Endothelial cell of umbilical vein (primary cell): ENCODE results near the gene KLC1. TPM values are rescaled to one million over a fixed set of nuclear protein-coding genes. Genes with fewer than 3 reads are reported as not detected.

Experiments
- BruUV-seq: library from RNA; stranded (reverse); fragments of 400-500 nt; replicated peaks from 2 replicates; lab custom pipeline; 2021; lab: Mats Ljungman, UMichigan
- CTCF ChIA-PET: fragments of 300-600, 350-600 bp; sonication (Branson Sonifier 250); formaldehyde crosslinking; loops from one replicate; lab custom pipeline; 2021; ENCODE audit warnings: antibody characterized with exemption, inconsistent platforms; lab: Charles Lee
- POLR2A ChIA-PET: fragments of 300-600, 350-600 bp; sonication (Branson Sonifier 250); formaldehyde crosslinking; loops from one replicate; lab custom pipeline; 2021; ENCODE audit warnings: antibody characterized with exemption, inconsistent platforms; lab: Charles Lee
- DNase-seq: peaks from one replicate; pipeline ENCODE4 v3.0.0-alpha.2; 2011; ENCODE audit warnings: low read depth, low spot score
- FAIRE-seq: peaks from 2 replicates; lab custom pipeline; 2011; peaks lifted over from hg19 to GRCh38; lab: Jason Lieb, UNC
- H2AFZ ChIP-seq: 2 replicates; pipeline ENCODE4 v1.6.0; 2012; ENCODE audit warnings: low read depth, low read length, control low read depth, inconsistent platforms
- H3K27ac ChIP-seq: 2 replicates; pipeline ENCODE4 v1.5.1; 2011; ENCODE audit warnings: low read depth, mild to moderate bottlenecking, control low read depth, low read length, moderate library complexity; ENCODE audit not compliant: insufficient read depth
- H3K27me3 ChIP-seq, 2 experiments: 2 replicates each; pipeline versions ENCODE4 v1.6.0 to v1.6.1; 2011; ENCODE audit warnings: low read length in 2 of 2, mixed read lengths in 1 of 2; ENCODE audit not compliant: control insufficient read depth in 2 of 2, insufficient read depth in 2 of 2
- H3K36me3 ChIP-seq, 2 experiments: 2 replicates in 1 of 2; 3 replicates in 1 of 2; pipeline ENCODE4 v1.5.1; 2011; ENCODE audit warnings: low read length in 2 of 2, mild to moderate bottlenecking in 1 of 2, moderate library complexity in 1 of 2; ENCODE audit not compliant: control insufficient read depth in 2 of 2, insufficient read depth in 2 of 2; ENCODE audit errors: extremely low read depth in 1 of 2
- H3K4me1 ChIP-seq: 3 replicates; pipeline ENCODE4 v1.5.1; 2011; ENCODE audit warnings: mild to moderate bottlenecking, low read length; ENCODE audit not compliant: control insufficient read depth, insufficient read depth; ENCODE audit errors: extremely low read depth
- H3K4me2 ChIP-seq: 2 replicates; pipeline ENCODE4 v1.6.1; 2011; ENCODE audit warnings: low read length, control low read depth, mixed read lengths; ENCODE audit not compliant: insufficient read depth
- H3K4me3 ChIP-seq, 3 experiments: fragments of 200-600 bp in 1 of 3; sonication (generic), shearing (Covaris generic) in 1 of 3; replicated peaks in 1 of 3; 2 replicates each; pipeline ENCODE4 v1.5.1; 2011 to 2016; ENCODE audit warnings: control low read depth in 3 of 3, low read length in 3 of 3, mild to moderate bottlenecking in 2 of 3, inconsistent platforms in 1 of 3, low read depth in 1 of 3, moderate library complexity in 1 of 3; ENCODE audit not compliant: insufficient read depth in 1 of 3
- H3K79me2 ChIP-seq: 2 replicates; pipeline ENCODE4 v1.6.0; 2012; ENCODE audit warnings: low read length, inconsistent platforms; ENCODE audit not compliant: control insufficient read depth, insufficient read depth
- H3K9ac ChIP-seq: replicated peaks from 2 replicates; pipeline ENCODE3; 2011; ENCODE audit warnings: low read length, control low read depth; ENCODE audit not compliant: insufficient read depth; ENCODE audit errors: extremely low read depth
- H3K9me1 ChIP-seq: replicated peaks from 3 replicates; pipeline ENCODE4 v1.6.0; 2011; ENCODE audit warnings: mild to moderate bottlenecking, low read length; ENCODE audit not compliant: control insufficient read depth, insufficient read depth; ENCODE audit errors: extremely low read depth
- H3K9me3 ChIP-seq: replicated peaks from 2 replicates; pipeline ENCODE4 v1.5.1; 2012; ENCODE audit warnings: low read length, inconsistent platforms; ENCODE audit not compliant: control insufficient read depth, insufficient read depth
- H4K20me1 ChIP-seq: replicated peaks from 2 replicates; pipeline ENCODE3; 2011; ENCODE audit warnings: mild to moderate bottlenecking, low read length; ENCODE audit not compliant: control insufficient read depth, insufficient read depth; ENCODE audit errors: extremely low read depth
- CTCF ChIP-seq, 2 donors: IDR thresholded peaks; 1 replicate in 1 of 2; 2 replicates in 1 of 2; pipeline ENCODE4 v1.5.1; 2011; ENCODE audit warnings: low read length in 2 of 2, mild to moderate bottlenecking in 2 of 2, moderate library complexity in 2 of 2, control low read depth in 1 of 2, inconsistent platforms in 1 of 2, low read depth in 1 of 2; ENCODE audit not compliant: insufficient read depth in 1 of 2; ENCODE audit errors: extremely low read depth in 1 of 2
- EZH2 ChIP-seq: IDR thresholded peaks from 2 replicates; pipeline ENCODE4 v1.6.1; 2012; ENCODE audit warnings: borderline replicate concordance, low read depth, mild to moderate bottlenecking, moderate library complexity, low read length, inconsistent platforms; ENCODE audit not compliant: severe bottlenecking
- FOS ChIP-seq: IDR thresholded peaks from 2 replicates; pipeline ENCODE4 v1.6.1; 2011; ENCODE audit warnings: mild to moderate bottlenecking, low read length, moderate library complexity, borderline replicate concordance; ENCODE audit not compliant: insufficient read depth
- GATA2 ChIP-seq: IDR thresholded peaks from 2 replicates; pipeline ENCODE4 v1.7.0; 2011; ENCODE audit warnings: low read depth, mild to moderate bottlenecking, moderate library complexity, mixed read lengths, low read length; ENCODE audit not compliant: insufficient read length, insufficient read depth
- JUN ChIP-seq: IDR thresholded peaks from 2 replicates; pipeline ENCODE4 v1.6.1; 2011; ENCODE audit warnings: borderline replicate concordance, low read depth; ENCODE audit not compliant: insufficient read length, insufficient read depth
- MAX ChIP-seq: IDR thresholded peaks from 2 replicates; pipeline ENCODE4 v1.6.1; 2011; ENCODE audit not compliant: insufficient read depth, insufficient read length
- MYC ChIP-seq: IDR thresholded peaks from one replicate; pipeline ENCODE4 v1.6.1; 2011; ENCODE audit warnings: mild to moderate bottlenecking, low read depth, low read length
- POLR2A ChIP-seq: IDR thresholded peaks from 2 replicates; pipeline ENCODE4 v1.6.1; 2012; ENCODE audit warnings: low read depth, mild to moderate bottlenecking, control low read depth, low read length
- POLR2AphosphoS5 ChIP-seq: IDR thresholded peaks from 2 replicates; pipeline ENCODE4 v1.6.1; 2012; ENCODE audit warnings: low read depth, mild to moderate bottlenecking, control low read depth, low read length, moderate library complexity; ENCODE audit not compliant: insufficient read depth
- dilution Hi-C: fragments of 300-500 bp; cut with MboI; formaldehyde crosslinking; loops from one replicate; pipeline ENCODE4 v1.15.0; 2019; ENCODE audit warnings: low sequenced_read_pairs; ENCODE audit not compliant: extremely low pct_ligation_motif_present
- intact Hi-C: fragments of 100-400 bp; cut with micrococcal nuclease; formaldehyde crosslinking; loops from one replicate; pipeline ENCODE4 v1.10.0; 2022
- polyA plus RNA-seq, 4 experiments: library from polyadenylated mRNA; depleted of rRNA in 3 of 4; stranded (reverse) in 3 of 4; unstranded in 1 of 4; fragments of >200 nt; gene quantifications; 2 replicates each; pipeline versions ENCODE4 v1.2.1 to v1.2.3, GENCODE V29; 2011 to 2012; ENCODE audit warnings: missing spikeins in 1 of 4
- total RNA-seq: library from RNA; stranded (reverse); gene quantifications from 2 replicates; pipeline ENCODE4 v1.2.3, GENCODE V29; 2021

KLC1 gene
- total and polyA plus RNA-seq, 2 donors (not counting 3 experiments of a cell fraction or from before 2014, with no cell fraction given), result 124 to 233 TPM

DNA sequence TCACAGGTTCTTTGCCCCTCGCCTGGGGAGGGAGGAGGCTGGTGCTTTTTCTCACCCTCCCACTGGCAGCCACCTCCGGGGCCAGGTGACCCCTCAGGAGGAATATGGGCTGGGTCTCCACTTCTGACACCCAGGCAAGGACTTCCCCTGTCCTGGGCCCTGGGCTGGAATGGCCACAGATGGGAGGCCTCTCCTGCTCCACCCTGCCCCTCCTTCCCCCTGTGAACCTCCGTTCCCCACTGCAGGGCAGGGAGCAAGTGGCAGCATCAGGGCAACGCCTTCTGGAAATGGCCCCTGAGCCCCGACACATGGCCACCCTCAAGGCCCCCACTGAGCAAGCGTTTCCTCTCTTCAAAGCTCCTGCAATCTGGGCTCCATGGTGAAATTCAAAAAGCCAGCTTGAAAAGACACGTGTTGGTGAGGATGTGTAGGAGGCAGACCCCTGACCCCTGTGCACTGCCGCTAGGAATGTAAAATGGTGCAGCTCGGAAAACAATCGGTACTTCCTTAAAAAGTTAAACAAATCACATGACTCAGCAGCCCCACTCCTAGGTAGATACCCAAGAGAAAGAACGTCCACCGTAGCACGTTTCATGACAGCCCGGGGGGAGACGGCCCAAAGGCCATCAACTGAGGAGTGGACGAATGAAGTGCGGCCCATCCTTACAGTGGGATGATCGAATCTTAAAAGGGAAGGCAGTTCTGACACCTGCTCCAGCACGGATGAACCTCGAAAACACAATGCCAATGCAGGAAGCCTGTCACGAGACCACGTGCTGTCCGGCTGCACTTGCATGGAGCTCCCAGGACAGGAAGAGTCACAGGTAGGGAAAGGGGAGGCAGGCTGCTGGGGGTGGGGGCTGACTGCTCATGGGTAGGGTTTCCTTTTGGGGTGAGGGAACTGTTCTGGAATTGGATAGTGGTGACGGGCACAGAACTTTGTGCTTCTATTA, 74.7 kb downstream of the KLC1 start:
- FAIRE-seq (peak; percentile 88), DNase-seq (peak; percentile 71)
- dilution Hi-C loops (no loop called here), intact Hi-C loops (no loop called here)
- Histone ChIP-seq H3K4me1 (peaks cover 35% of the 10 kb centered on the region), H3K9me1 (no peaks in the 10 kb centered on the region), H3K9ac (no peak overlapping the region), H3K4me2 (no peak overlapping the region), H3K79me2 (no peaks in the 10 kb centered on the region), H3K27me3 (no peaks in the 10 kb centered on the region), H4K20me1 (no peaks in the 10 kb centered on the region), H3K9me3 (no peaks in the 10 kb centered on the region), H3K36me3 (peaks cover 0 to 23% of the 10 kb centered on the region in 2 experiments), H3K27ac (peak overlapping the region; percentile 77), H3K4me3 (no peak overlapping the region), H2AFZ (no peak overlapping the region)
- ChIA-PET CTCF (interaction anchor here (0.7 to 3.1 kb wide), 6 partner anchors 10 to 277 kb away, joined by 3 to 10 read pairs (median 4); no protein-coding TSS in a partner anchor), POLR2A (interaction anchor here (0.6 kb wide), 1 partner anchor 60 kb away, joined by 8 read pairs; no protein-coding TSS in a partner anchor)
- no TSS peak for BruUV-seq
- TF ChIP-seq JUN, result no peak
- TF ChIP-seq GATA2, result no peak
- peak; percentile 81 for TF ChIP-seq MAX
- TF ChIP-seq POLR2A, result no peak

- dilution Hi-C loops, result no loop called here
- peaks cover 0 to 20% of the 10 kb centered on the region in 2 experiments for H3K36me3 ChIP-seq
These were observed 75.7 kb downstream of the KLC1 start for GRCh38 chr14:103704708-103705107.

More at GRCh38 chr14:103704708-103705107, 75.7 kb downstream of the KLC1 start:
- Histone ChIP-seq H3K4me3 (no peak overlapping the region), H3K79me2 (no peaks in the 10 kb centered on the region), H3K4me1 (peaks cover 35% of the 10 kb centered on the region), H3K27me3 (no peaks in the 10 kb centered on the region), H2AFZ (no peak overlapping the region), H3K9me1 (no peaks in the 10 kb centered on the region), H3K4me2 (peak overlapping the region; percentile 23), H3K27ac (peak overlapping the region; percentile 77), H3K9me3 (no peaks in the 10 kb centered on the region), H3K9ac (peak overlapping the region; percentile 27), H4K20me1 (no peaks in the 10 kb centered on the region)
- peak; percentile 66 for DNase-seq
- ChIA-PET POLR2A (no interaction called here), CTCF (interaction anchor here (0.8 to 3.1 kb wide), 7 partner anchors 10 to 276 kb away, joined by 3 to 10 read pairs (median 4); partner anchors contain the start of genes XRCC3 and ZFYVE21)
- BruUV-seq, result TSS peak; percentile 57
- no peak for FAIRE-seq
- intact Hi-C loops, result loop anchor here (1.0 kb wide), 1 partner anchor 11 kb away; the partner anchor contains the start of genes XRCC3 and ZFYVE21
- TF ChIP-seq POLR2A, result no peak
- no peak for TF ChIP-seq JUN
- TF ChIP-seq MYC, result no peak
- no peak for TF ChIP-seq CTCF (IDR thresholded peaks at IDR 0.05; ENCODE audit: extremely low read depth in 1 of 2, insufficient read depth in 1 of 2, low read depth in 1 of 2, low read length in 2 of 2)
- TF ChIP-seq EZH2, result no peak
- no peak for TF ChIP-seq POLR2AphosphoS5
- no peak for TF ChIP-seq MAX
- no peak for TF ChIP-seq GATA2
- no peak for TF ChIP-seq FOS
